ENCODE results near the gene KLK7.

DNA sequence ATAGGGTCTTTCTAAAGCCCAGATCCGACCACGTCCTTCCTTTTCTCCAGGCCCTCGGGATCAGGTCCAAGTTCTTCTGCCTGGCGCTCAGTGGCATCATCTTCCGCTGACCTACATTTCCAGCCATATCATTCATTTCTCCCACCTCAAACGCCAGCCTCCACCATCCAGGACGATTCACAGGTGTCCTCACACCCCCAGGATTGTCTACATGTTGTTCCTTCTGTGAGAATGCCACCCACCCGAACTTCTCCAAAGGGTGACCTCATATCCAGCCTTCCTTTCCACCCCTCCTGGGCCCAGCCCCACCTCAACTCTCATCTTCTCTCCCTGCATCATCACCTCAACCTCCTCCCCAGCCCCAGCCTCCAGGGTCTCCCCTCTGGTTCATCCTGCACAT lies 26.1 kb downstream of the KLK7 start:
- TF ChIP-seq CTCF (IDR thresholded peaks at IDR 0.05; ENCODE audit: insufficient read depth, low read length, poor library complexity, severe bottlenecking) (no peak), EZH2phosphoT487 (conservative IDR thresholded peaks at IDR 0.05; ENCODE audit: low read length) (no peak)

All from SU-DHL-6 (cell line).